SK-N-MC (cell line): ENCODE data around the gene BEND3.
"Not testable (repeated sequence)": the region's sequence is repeated elsewhere in the genome, so short reads cannot be mapped to it uniquely, and the experiment has no call there.

Experiments used
- DNase-seq: peaks from one replicate; pipeline ENCODE4 v3.0.0-alpha.2; 2011; ENCODE audit warnings: low read depth, low spot score
- H3K27ac ChIP-seq: fragments of 200-600 bp; sonication (generic); 2 replicates; pipeline ENCODE4 v1.5.1; 2016; ENCODE audit warnings: mixed run types
- H3K36me3 ChIP-seq: fragments of 200-600 bp; sonication (generic); 2 replicates; pipeline ENCODE4 v1.6.1; 2017; ENCODE audit warnings: antibody characterized with exemption, low read length, mixed read lengths; ENCODE audit not compliant: insufficient read depth
- H3K4me3 ChIP-seq: fragments of 200-600 bp; sonication (generic); 2 replicates; pipeline ENCODE4 v1.5.1; 2016
- H3K9ac ChIP-seq: fragments of 200-600 bp; sonication (generic); 2 replicates; pipeline ENCODE4 v1.8.0; 2017; ENCODE audit warnings: mixed run types, mixed read lengths; ENCODE audit not compliant: insufficient read length
- H3K9me3 ChIP-seq: fragments of 200-600 bp; sonication (generic); 2 replicates; pipeline ENCODE4 v1.6.1; 2017; ENCODE audit warnings: low read depth, mild to moderate bottlenecking, antibody characterized with exemption, low read length, moderate library complexity, mixed read lengths
- EZH2 ChIP-seq: fragments of 200-600 bp; sonication (generic); IDR thresholded peaks from one replicate; pipeline ENCODE4 v1.6.1; 2017; ENCODE audit warnings: antibody characterized with exemption
- FOXP2 ChIP-seq: optimal IDR thresholded peaks from 2 replicates; pipeline ENCODE3; 2011; ENCODE audit warnings: mild to moderate bottlenecking, moderate library complexity; ENCODE audit not compliant: insufficient read depth; ENCODE audit errors: extremely low read length, control extremely low read depth
- POLR2AphosphoS5 ChIP-seq: IDR thresholded peaks from 2 replicates; pipeline ENCODE4 v1.6.1; 2012; ENCODE audit warnings: mild to moderate bottlenecking, low read depth, low read length, borderline replicate concordance

The BEND3 gene

DNA sequence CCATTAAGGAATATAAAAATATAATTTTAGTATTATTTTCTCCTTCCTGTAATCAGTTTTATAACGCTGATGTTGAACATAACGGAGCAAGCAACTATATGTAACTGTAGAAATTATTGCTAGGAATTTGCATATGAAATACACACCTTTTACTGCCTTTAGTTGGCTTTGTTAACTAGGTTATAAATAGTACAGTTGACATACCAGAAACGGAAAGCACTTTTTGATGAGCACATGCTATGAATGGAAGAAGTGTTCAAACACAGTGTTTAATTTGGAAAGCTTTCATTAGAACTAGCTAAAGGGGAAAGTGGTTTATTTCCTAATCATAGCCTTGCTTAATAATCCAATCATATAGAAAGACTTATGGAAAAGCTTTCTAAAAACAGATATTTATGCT lies 25.3 kb upstream of the BEND3 start:
- H3K4me3 ChIP-seq: no peak overlapping the region

GRCh38 chr6:107136324-107136723 lies 21.0 kb upstream of the BEND3 start:
- H3K9me3 ChIP-seq, H3K9ac ChIP-seq, H3K36me3 ChIP-seq, DNase-seq, H3K4me3 ChIP-seq, H3K27ac ChIP-seq: not testable (repeated sequence)

More for the DNA sequence above, 25.3 kb upstream of the BEND3 start:
- Histone ChIP-seq H3K9me3 (no peaks in the 10 kb centered on the region), H3K36me3 (no peaks in the 10 kb centered on the region), H3K27ac (no peak overlapping the region), H3K9ac (no peak overlapping the region)
- TF ChIP-seq POLR2AphosphoS5: no peak
- no peak for DNase-seq

GRCh38 chr6:107135048-107135680 lies 19.8 kb upstream of the BEND3 start:
- not testable (repeated sequence) for H3K9ac ChIP-seq, H3K36me3 ChIP-seq, DNase-seq, H3K27ac ChIP-seq, H3K9me3 ChIP-seq, H3K4me3 ChIP-seq

- no peak for DNase-seq
- H3K4me3 ChIP-seq: no peak overlapping the region
- H3K36me3 ChIP-seq: no peaks in the 10 kb centered on the region
- H3K9ac ChIP-seq: no peak overlapping the region
- TF ChIP-seq FOXP2 (no peak), POLR2AphosphoS5 (no peak), EZH2 (no peak)
- H3K9me3 ChIP-seq: no peaks in the 10 kb centered on the region
- no peak overlapping the region for H3K27ac ChIP-seq
Measured at GRCh38 chr6:107132330-107132954, 17.1 kb upstream of the BEND3 start.

- H3K9ac ChIP-seq: no peak overlapping the region
- TF ChIP-seq FOXP2 (no peak), EZH2 (no peak), POLR2AphosphoS5 (no peak)
- no peaks in the 10 kb centered on the region for H3K36me3 ChIP-seq
- no peak overlapping the region for H3K4me3 ChIP-seq
- no peak overlapping the region for H3K27ac ChIP-seq
- DNase-seq: no peak
- no peaks in the 10 kb centered on the region for H3K9me3 ChIP-seq
Measured at GRCh38 chr6:107129370-107129925, 14.1 kb upstream of the BEND3 start.

DNA sequence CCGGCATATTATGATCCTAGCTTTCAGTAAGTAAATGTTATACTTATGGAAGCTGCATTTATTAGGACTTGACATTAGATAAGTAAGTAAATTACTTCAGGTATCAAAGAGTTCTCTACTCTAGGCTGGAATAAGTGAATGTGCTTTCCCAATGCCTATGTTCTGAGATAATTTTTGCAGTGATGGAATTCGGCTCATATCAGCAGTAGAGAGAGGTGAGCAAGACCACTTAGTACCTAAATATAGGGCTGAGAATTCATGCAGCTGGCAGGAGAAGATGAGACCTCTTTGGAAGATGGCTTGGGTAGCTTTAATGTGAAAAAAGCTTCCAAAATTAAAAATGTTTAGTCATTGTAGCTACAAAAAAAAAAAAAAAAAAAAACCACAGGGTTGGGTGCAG lies 13.3 kb upstream of the BEND3 start:
- Histone ChIP-seq H3K9ac (no peak overlapping the region), H3K9me3 (no peaks in the 10 kb centered on the region), H3K4me3 (no peak overlapping the region), H3K36me3 (no peaks in the 10 kb centered on the region), H3K27ac (peak overlapping the region; percentile 38; the same call in 1 of the 2 replicates)
- TF ChIP-seq EZH2: no peak
- TF ChIP-seq POLR2AphosphoS5: no peak
- TF ChIP-seq FOXP2: no peak
- DNase-seq: no peak

DNA sequence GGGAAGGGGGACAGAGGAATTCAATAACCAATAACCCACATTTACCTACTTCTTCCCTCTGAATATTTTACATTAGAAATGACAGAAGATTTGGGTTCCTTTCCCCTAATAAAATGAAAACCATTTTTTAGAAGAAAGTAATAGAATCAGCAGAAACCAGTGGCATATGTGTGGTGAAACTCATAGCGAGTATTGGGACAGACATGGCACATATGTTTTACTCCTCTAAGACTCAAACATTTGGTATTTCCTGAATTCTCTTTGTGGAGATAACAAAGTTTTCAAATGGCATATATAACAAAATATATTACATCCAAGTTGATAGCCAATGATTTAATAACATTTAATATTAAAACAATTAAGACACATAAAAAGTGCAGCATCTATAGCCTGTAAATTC lies 12.9 kb upstream of the BEND3 start:
- TF ChIP-seq FOXP2: no peak
- no peak for TF ChIP-seq POLR2AphosphoS5
- no peak for TF ChIP-seq EZH2
- Histone ChIP-seq H3K4me3 (no peak overlapping the region), H3K9me3 (no peaks in the 10 kb centered on the region), H3K36me3 (no peaks in the 10 kb centered on the region), H3K27ac (peak overlapping the region; percentile 38), H3K9ac (no peak overlapping the region)
- DNase-seq: no peak

DNA sequence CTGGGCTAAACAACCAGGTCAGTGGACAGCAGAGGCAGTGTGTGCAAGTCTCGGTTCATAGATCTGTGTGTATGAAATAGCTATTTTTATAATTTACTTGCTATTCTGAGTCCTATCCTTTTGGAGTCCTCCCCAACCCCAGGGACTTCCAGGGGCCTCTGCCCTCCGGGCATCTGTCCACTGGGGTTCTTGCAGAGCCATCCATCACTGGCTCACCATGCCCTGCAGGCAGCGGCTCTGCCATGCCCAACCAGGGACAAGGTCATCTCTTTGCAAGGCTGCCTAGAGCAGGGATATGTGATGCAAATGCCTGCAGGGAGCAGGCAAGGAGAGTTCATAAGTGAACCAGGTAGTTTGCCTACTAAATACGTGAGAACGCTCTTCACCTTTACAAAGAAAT lies 10.5 kb upstream of the BEND3 start:
- H3K9me3 ChIP-seq: no peaks in the 10 kb centered on the region
- H3K27ac ChIP-seq: no peak overlapping the region
- no peak overlapping the region for H3K4me3 ChIP-seq
- H3K36me3 ChIP-seq: no peaks in the 10 kb centered on the region
- DNase-seq: no peak
- TF ChIP-seq FOXP2 (no peak), EZH2 (no peak), POLR2AphosphoS5 (no peak)
- H3K9ac ChIP-seq: no peak overlapping the region

DNA sequence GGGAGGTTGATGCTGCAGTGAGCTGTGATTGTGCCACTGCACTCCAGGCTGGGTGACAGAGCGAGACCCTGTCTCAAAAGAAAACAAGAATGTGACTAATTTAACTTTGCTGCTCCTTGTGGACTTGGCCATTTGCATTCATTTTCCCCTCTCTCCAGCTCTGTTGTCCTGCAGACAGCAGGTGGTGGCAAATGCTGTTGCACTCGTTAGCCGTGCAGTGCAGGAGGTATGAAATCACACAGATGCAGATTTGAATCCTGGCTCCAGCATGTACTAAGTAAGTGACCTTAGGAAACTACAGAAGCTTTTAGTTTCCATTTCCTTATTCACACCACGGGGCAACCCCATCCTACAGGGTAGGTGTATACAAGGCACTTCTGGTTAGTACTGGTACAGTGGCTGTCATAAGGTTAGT lies 9.6 kb upstream of the BEND3 start:
- H3K4me3 ChIP-seq: no peak overlapping the region
- DNase-seq: no peak
- no peak overlapping the region for H3K9ac ChIP-seq
- no peak for TF ChIP-seq FOXP2
- no peak for TF ChIP-seq EZH2
- no peak for TF ChIP-seq POLR2AphosphoS5
- H3K9me3 ChIP-seq: no peaks in the 10 kb centered on the region
- H3K36me3 ChIP-seq: no peaks in the 10 kb centered on the region
- no peak overlapping the region for H3K27ac ChIP-seq
